Transverse colon (tissue), 4 donors: ENCODE measurements around the gene PHETA1.

ENCODE experiments used
- CTCF ChIP-seq, 5 experiments: fragments of 200-600 bp in 3 of 5; fragments of 450-650 bp in 2 of 5; sonication (generic) in 3 of 5; IDR thresholded peaks; 1 replicate in 2 of 5; 2 replicates in 3 of 5; pipeline ENCODE4 v1.5.1; 2016 to 2017; ENCODE audit warnings: antibody characterized with exemption in 5 of 5, inconsistent platforms in 3 of 5, mild to moderate bottlenecking in 2 of 5, moderate library complexity in 1 of 5
- POLR2AphosphoS5 ChIP-seq, 3 donors: sonication (generic); formaldehyde crosslinking; IDR thresholded peaks; one replicate each; pipeline ENCODE4 v1.6.1; 2016; ENCODE audit warnings: antibody characterized with exemption in 3 of 3

DNA sequence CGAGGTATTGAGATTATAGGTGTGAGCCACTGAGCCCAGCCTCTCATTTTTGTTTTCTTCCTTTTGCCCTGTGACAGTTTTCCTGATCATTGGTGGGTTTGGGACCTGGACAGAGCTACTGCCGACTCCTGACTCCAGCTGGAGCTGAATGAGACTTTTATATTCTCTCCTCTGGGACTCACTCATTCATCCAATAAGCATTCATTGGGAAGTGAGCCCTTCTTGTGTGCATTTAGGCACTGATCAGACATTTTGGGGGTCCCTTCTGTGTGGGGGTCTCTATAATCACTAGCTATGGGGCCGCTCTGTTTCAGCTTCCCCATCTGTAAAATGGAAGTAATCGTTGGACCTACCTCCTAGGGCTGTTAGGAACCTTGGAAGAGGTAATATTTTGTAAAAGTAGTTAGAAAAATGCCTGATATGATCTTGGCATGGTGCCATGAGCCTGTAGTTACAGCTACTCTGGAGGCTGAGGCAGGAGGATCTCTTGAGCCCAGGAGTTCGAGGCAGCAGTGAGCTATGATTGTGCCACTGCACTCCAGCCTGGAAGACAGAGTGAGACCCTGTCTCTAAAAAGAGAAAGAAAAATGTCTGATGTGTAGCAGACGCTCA is 44.0 kb upstream of the PHETA1 start:
- TF ChIP-seq POLR2AphosphoS5 (IDR thresholded peaks at IDR 0.05) = no peak
- no peak for TF ChIP-seq CTCF (IDR thresholded peaks at IDR 0.05)
